Caco-2 (cell line): ENCODE results near the gene PAIP1. TPM values are rescaled to one million over a fixed set of nuclear protein-coding genes. Genes with fewer than 3 reads are reported as not detected.
"Not testable (repeated sequence)": the region's sequence is repeated elsewhere in the genome, so short reads cannot be mapped to it uniquely, and the experiment has no call there.

ENCODE experiments used
- BruUV-seq: library from RNA; stranded (reverse); fragments of 400-500 nt; replicated peaks from 2 replicates; lab custom pipeline; 2021; lab: Mats Ljungman, UMichigan
- CTCF ChIA-PET: fragments of 300-600 bp; sonication (Branson Sonifier 250); formaldehyde crosslinking; loops from one replicate; lab custom pipeline; 2022; ENCODE audit warnings: antibody characterized with exemption; lab: Charles Lee
- POLR2A ChIA-PET: fragments of 300-600 bp; sonication (Branson Sonifier 250); formaldehyde crosslinking; loops from one replicate; lab custom pipeline; 2022; ENCODE audit warnings: antibody characterized with exemption; lab: Charles Lee
- DNase-seq, 2 experiments: peaks; one replicate each; pipeline versions ENCODE4 v3.0.0 to v3.0.0-alpha.2; 2020 to 2022
- H3K27me3 ChIP-seq: replicated peaks from 2 replicates; pipeline ENCODE4 v1.6.0; 2011; ENCODE audit warnings: low read length; ENCODE audit not compliant: control insufficient read depth, insufficient read depth
- H3K36me3 ChIP-seq: 2 replicates; pipeline ENCODE4 v1.5.1; 2011; ENCODE audit warnings: low read length; ENCODE audit not compliant: control insufficient read depth, insufficient read depth
- H3K4me1 ChIP-seq: fragments of 250-450 bp; sonication (Bioruptor Pico); 2 replicates; pipeline ENCODE4 v1.5.1; 2020; ENCODE audit warnings: mild to moderate bottlenecking
- H3K4me3 ChIP-seq: 2 replicates; pipeline ENCODE4 v1.5.1; 2011; ENCODE audit warnings: low read depth, mild to moderate bottlenecking, control low read depth, low read length
- H3K9me3 ChIP-seq: fragments of 250-450 bp; sonication (Bioruptor Pico); 2 replicates; pipeline ENCODE4 v1.5.1; 2020; ENCODE audit warnings: mild to moderate bottlenecking, moderate library complexity
- H3K27ac Mint-ChIP-seq: one replicate; pipeline ENCODE4 v1.8.0; 2022; ENCODE audit warnings: mixed read lengths; ENCODE audit not compliant: unreplicated experiment
- H3K27me3 Mint-ChIP-seq: one replicate; pipeline ENCODE4 v1.8.0; 2022; ENCODE audit warnings: mixed read lengths; ENCODE audit not compliant: insufficient read depth, unreplicated experiment
- H3K36me3 Mint-ChIP-seq: one replicate; pipeline ENCODE4 v1.8.0; 2022; ENCODE audit warnings: mild to moderate bottlenecking, mixed read lengths; ENCODE audit not compliant: insufficient read depth, unreplicated experiment
- H3K4me1 Mint-ChIP-seq: one replicate; pipeline ENCODE4 v1.8.0; 2022; ENCODE audit warnings: low read depth, mixed read lengths; ENCODE audit not compliant: unreplicated experiment
- H3K4me3 Mint-ChIP-seq: one replicate; pipeline ENCODE4 v1.8.0; 2022; ENCODE audit warnings: mild to moderate bottlenecking, moderate library complexity, mixed read lengths; ENCODE audit not compliant: unreplicated experiment
- H3K9me3 Mint-ChIP-seq: one replicate; pipeline ENCODE4 v1.8.0; 2022; ENCODE audit warnings: mixed read lengths; ENCODE audit not compliant: unreplicated experiment
- CTCF ChIP-seq, 2 experiments: fragments of 200-600 bp in 1 of 2; IDR thresholded peaks; 1 replicate in 1 of 2; 2 replicates in 1 of 2; pipeline versions ENCODE4 v1.5.1 to v1.8.0; 2011 to 2022; ENCODE audit warnings: antibody characterized with exemption in 1 of 2, control low read depth in 1 of 2, inconsistent platforms in 1 of 2, low read depth in 1 of 2, low read length in 1 of 2, mild to moderate bottlenecking in 1 of 2, moderate library complexity in 1 of 2; ENCODE audit not compliant: insufficient read depth in 1 of 2, severe bottlenecking in 1 of 2, unreplicated experiment in 1 of 2
- intact Hi-C: fragments of 100-400 bp; cut with micrococcal nuclease; formaldehyde crosslinking; loops from one replicate; pipeline ENCODE4 v1.10.0; 2022; ENCODE audit not compliant: unreplicated experiment
- total RNA-seq: library from RNA; stranded (reverse); gene quantifications from 2 replicates; pipeline ENCODE4 v1.2.3, GENCODE V29; 2022

PAIP1 gene
- total RNA-seq, 1 experiment from 2014 or later: 121 TPM

- Histone ChIP-seq H3K4me3 (peak overlapping the region; percentile 60), H3K9me3 (no peaks in the 10 kb centered on the region), H3K36me3 (no peaks in the 10 kb centered on the region; the same call in 1 of the 2 replicates), H3K27me3 (no peaks in the 10 kb centered on the region), H3K4me1 (no peaks in the 10 kb centered on the region)
- POLR2A ChIA-PET: interaction anchor here (1.6 kb wide), 1 partner anchor 118 kb away, joined by 4 read pairs; the partner anchor contains the start of gene TMEM267
- no peak for DNase-seq
- Mint-ChIP-seq H3K4me1 (peaks cover 7% of the 10 kb centered on the region), H3K9me3 (no peaks in the 10 kb centered on the region), H3K36me3 (peaks cover 18% of the 10 kb centered on the region), H3K27ac (peak overlapping the region; percentile 84), H3K4me3 (peak overlapping the region; percentile 88), H3K27me3 (no peaks in the 10 kb centered on the region)
- CTCF ChIA-PET: interaction anchor here (1.2 kb wide), 1 partner anchor 30 kb away, joined by 3 read pairs; no protein-coding TSS in a partner anchor
- BruUV-seq: no TSS peak
- no peak for TF ChIP-seq CTCF (IDR thresholded peaks at IDR 0.05; ENCODE audit: insufficient read depth in 1 of 2, low read depth in 1 of 2, low read length in 1 of 2, severe bottlenecking in 1 of 2, unreplicated experiment in 1 of 2)
- intact Hi-C loops: loop anchor here (1.0 kb wide), 1 partner anchor 44 kb away; the partner anchor contains the start of gene PAIP1
Measured at GRCh38 chr5:43601454-43602260, 44.8 kb upstream of the PAIP1 start.

GRCh38 chr5:43598927-43599326 is 42.0 kb upstream of the PAIP1 start:
- POLR2A ChIA-PET, H3K9me3 ChIP-seq, DNase-seq, H3K4me1 Mint-ChIP-seq, H3K36me3 ChIP-seq, H3K4me3 Mint-ChIP-seq, intact Hi-C loops, H3K27ac Mint-ChIP-seq, H3K9me3 Mint-ChIP-seq, CTCF ChIA-PET, H3K27me3 Mint-ChIP-seq, H3K27me3 ChIP-seq, H3K4me1 ChIP-seq, BruUV-seq, H3K4me3 ChIP-seq: not testable (repeated sequence)
- peaks cover 14% of the 10 kb centered on the region for H3K36me3 Mint-ChIP-seq

- H3K27ac Mint-ChIP-seq: no peak overlapping the region
- TF ChIP-seq CTCF (IDR thresholded peaks at IDR 0.05; ENCODE audit: insufficient read depth in 1 of 2, low read depth in 1 of 2, low read length in 1 of 2, severe bottlenecking in 1 of 2, unreplicated experiment in 1 of 2): no peak
- H3K4me1 Mint-ChIP-seq: no peaks in the 10 kb centered on the region
- no peaks in the 10 kb centered on the region for H3K27me3 ChIP-seq
- POLR2A ChIA-PET: no interaction called here
- H3K9me3 Mint-ChIP-seq: no peaks in the 10 kb centered on the region
- H3K4me1 ChIP-seq: no peaks in the 10 kb centered on the region
- DNase-seq: no peak
- H3K4me3 Mint-ChIP-seq: no peak overlapping the region
- no peaks in the 10 kb centered on the region for H3K9me3 ChIP-seq
- no TSS peak for BruUV-seq
- no peak overlapping the region for H3K4me3 ChIP-seq
- no peaks in the 10 kb centered on the region for H3K36me3 Mint-ChIP-seq
- intact Hi-C loops: no loop called here
- no peaks in the 10 kb centered on the region for H3K27me3 Mint-ChIP-seq
- CTCF ChIA-PET: no interaction called here
- H3K36me3 ChIP-seq: no peaks in the 10 kb centered on the region
Measured at GRCh38 chr5:43592363-43592762, 35.5 kb upstream of the PAIP1 start.
